GM23338 (cell line): ENCODE measurements around the gene WASL.

ENCODE experiments used
- CREB1 ChIP-seq: fragments of 250-450 bp; sonication (Bioruptor Pico); IDR thresholded peaks from 2 replicates; pipeline ENCODE4 v1.5.0; 2020; ENCODE audit warnings: low read depth, mild to moderate bottlenecking, moderate library complexity
- CTCF ChIP-seq, 2 experiments: fragments of 200-600 bp in 1 of 2; sonication (generic) in 1 of 2; conservative IDR thresholded peaks; 2 replicates each; pipeline versions ENCODE4 v1.5.1 to v1.6.1; 2016 to 2017; ENCODE audit warnings: antibody characterized with exemption in 2 of 2, low read depth in 2 of 2, mild to moderate bottlenecking in 2 of 2, moderate library complexity in 1 of 2
- EZH2 ChIP-seq: fragments of 200-600 bp; sonication (generic); IDR thresholded peaks from one replicate; pipeline ENCODE4 v1.8.0; 2017; ENCODE audit warnings: antibody characterized with exemption, mild to moderate bottlenecking, low read depth; ENCODE audit not compliant: unreplicated experiment
- POLR2AphosphoS5 ChIP-seq: IDR thresholded peaks from 2 replicates; pipeline ENCODE4 v1.6.1; 2016; ENCODE audit warnings: antibody characterized with exemption, low read depth
- STAT1 ChIP-seq: IDR thresholded peaks from one replicate; pipeline ENCODE4 v1.6.1; 2016; ENCODE audit warnings: antibody characterized with exemption; ENCODE audit not compliant: unreplicated experiment
- TF ChIP-seq, protein P1 (sequence below): IDR thresholded peaks from one replicate; pipeline ENCODE4 v1.6.1; 2018; ENCODE audit warnings: antibody characterized with exemption; ENCODE audit not compliant: unreplicated experiment

DNA sequence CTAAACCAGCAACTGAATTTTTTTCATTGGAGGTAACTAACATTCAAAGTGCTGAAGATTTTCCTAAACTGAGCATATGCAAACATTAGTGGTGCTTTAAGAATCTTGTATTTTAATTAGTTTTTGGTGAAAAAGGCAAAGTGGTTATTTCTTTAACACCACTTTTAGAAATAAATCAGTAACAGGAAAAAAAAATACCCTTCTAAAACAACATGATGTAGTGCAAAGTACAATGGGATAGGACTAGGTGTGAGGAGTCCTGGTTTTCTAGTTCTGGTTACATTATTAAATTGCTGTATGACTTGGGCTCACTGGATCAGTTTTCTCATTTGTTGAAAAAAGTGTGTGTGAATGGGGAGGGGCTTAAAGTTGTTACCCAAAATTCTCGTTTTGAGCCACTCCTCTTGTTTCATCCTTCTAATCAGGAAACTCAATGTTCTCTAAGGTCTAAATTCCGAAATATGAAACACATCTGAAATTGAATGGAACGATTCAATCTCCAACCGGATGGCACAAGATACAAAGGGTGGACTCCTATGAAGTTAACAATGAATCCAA lies 1.8 kb downstream of the WASL start:
- no peak for TF ChIP-seq CTCF (conservative IDR thresholded peaks at IDR 0.05; ENCODE audit: low read depth in 2 of 2)
- TF ChIP-seq, protein P1, sequence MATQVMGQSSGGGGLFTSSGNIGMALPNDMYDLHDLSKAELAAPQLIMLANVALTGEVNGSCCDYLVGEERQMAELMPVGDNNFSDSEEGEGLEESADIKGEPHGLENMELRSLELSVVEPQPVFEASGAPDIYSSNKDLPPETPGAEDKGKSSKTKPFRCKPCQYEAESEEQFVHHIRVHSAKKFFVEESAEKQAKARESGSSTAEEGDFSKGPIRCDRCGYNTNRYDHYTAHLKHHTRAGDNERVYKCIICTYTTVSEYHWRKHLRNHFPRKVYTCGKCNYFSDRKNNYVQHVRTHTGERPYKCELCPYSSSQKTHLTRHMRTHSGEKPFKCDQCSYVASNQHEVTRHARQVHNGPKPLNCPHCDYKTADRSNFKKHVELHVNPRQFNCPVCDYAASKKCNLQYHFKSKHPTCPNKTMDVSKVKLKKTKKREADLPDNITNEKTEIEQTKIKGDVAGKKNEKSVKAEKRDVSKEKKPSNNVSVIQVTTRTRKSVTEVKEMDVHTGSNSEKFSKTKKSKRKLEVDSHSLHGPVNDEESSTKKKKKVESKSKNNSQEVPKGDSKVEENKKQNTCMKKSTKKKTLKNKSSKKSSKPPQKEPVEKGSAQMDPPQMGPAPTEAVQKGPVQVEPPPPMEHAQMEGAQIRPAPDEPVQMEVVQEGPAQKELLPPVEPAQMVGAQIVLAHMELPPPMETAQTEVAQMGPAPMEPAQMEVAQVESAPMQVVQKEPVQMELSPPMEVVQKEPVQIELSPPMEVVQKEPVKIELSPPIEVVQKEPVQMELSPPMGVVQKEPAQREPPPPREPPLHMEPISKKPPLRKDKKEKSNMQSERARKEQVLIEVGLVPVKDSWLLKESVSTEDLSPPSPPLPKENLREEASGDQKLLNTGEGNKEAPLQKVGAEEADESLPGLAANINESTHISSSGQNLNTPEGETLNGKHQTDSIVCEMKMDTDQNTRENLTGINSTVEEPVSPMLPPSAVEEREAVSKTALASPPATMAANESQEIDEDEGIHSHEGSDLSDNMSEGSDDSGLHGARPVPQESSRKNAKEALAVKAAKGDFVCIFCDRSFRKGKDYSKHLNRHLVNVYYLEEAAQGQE, result no peak
- TF ChIP-seq EZH2, result no peak
- TF ChIP-seq POLR2AphosphoS5, result no peak
- no peak for TF ChIP-seq STAT1
- no peak for TF ChIP-seq CREB1 (CRISPR knock-in tag)
